ENCODE data around the gene ADAMTS2.

GRCh38 chr5:179180061-179180610 lies 165.1 kb downstream of the ADAMTS2 start:
- TF ChIP-seq POLR2AphosphoS5 (IDR thresholded peaks at IDR 0.05; ENCODE audit: low read depth, low read length) (no peak), CTCF (IDR thresholded peaks at IDR 0.05 in 2 of 3, conservative IDR thresholded peaks at IDR 0.05 in 1 of 3; ENCODE audit: borderline replicate concordance in 1 of 3, insufficient read depth in 1 of 3, low read depth in 2 of 3, low read length in 2 of 3) (no peak), YY1 (IDR thresholded peaks at IDR 0.05; ENCODE audit: extremely low read depth, insufficient replicate concordance, low read depth, low read length) (no peak), EZH2 (IDR thresholded peaks at IDR 0.05) (no peak), SIN3A (IDR thresholded peaks at IDR 0.05; ENCODE audit: low read depth) (no peak), POLR2A (IDR thresholded peaks at IDR 0.05; ENCODE audit: borderline replicate concordance, extremely low read depth, insufficient read depth, insufficient read length) (no peak)

Data from HCT116 (cell line).